Measurements from ENCODE around the gene CCDC43. TPM values are rescaled to one million over a fixed set of nuclear protein-coding genes. Genes with fewer than 3 reads are reported as not detected.

Gene CCDC43
- total and polyA plus RNA-seq, 9 of the 15 experiments (the other 6 are each of a cell fraction or from before 2014, with no cell fraction given): 11.7 to 42.3 (median 25.9) TPM

DNA sequence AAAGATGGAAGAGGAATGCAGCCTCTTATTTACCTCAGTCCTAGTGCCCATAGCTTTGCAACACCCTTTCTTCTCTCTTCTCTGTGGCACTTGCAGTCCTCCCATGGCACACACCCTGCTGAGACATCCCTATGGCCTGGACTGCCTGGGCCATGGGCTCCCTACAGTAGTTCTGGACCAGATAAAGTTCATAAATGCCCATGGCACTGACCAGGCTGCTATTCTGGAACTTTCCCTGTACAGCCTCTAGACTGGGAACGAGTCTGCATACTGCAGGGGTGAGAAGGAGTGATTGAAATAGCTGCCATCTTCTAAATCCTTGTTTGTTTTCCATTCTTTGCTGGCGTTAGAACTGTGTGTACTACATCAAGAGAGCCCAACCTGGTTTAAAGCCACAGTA lies 44.7 kb upstream of the CCDC43 start:
- ATAC-seq (no peak), DNase-seq (ENCODE audit: extremely low read depth in 1 of 4, low spot score in 3 of 4) (no peak), FAIRE-seq (no peak)
- BruUV-seq (replicated peaks): no TSS peak
- no peak overlapping the region for H2AFZ ChIP-seq (ENCODE audit: low read depth, low read length)
- POLR2A ChIA-PET: interaction anchor here (0.8 kb wide), 1 partner anchor 20 kb away, joined by 4 read pairs; no protein-coding TSS in a partner anchor
- peaks cover 61% of the 10 kb centered on the region; the same call in 2 of the 3 replicates for H3K36me3 ChIP-seq (ENCODE audit: control insufficient read depth, insufficient read depth, low read length)
- no peaks in the 10 kb centered on the region for H3K27me3 ChIP-seq (ENCODE audit: control insufficient read depth in 2 of 2, insufficient read depth in 2 of 2, low read length in 2 of 2)
- no peak overlapping the region for H3K4me3 ChIP-seq
- CTCF ChIA-PET (ENCODE audit: low intra/inter-chr PET ratio): interaction anchor here (1.2 kb wide), 1 partner anchor 131 kb away, joined by 5 read pairs; no protein-coding TSS in a partner anchor
- H3K27ac ChIP-seq (ENCODE audit: extremely low read depth, low read depth, low read length): no peak overlapping the region
- no peaks in the 10 kb centered on the region for H3K4me1 ChIP-seq (replicated peaks in 1 of 2; ENCODE audit: control insufficient read depth in 2 of 2, insufficient read depth in 2 of 2, low read length in 2 of 2)
- in situ Hi-C loops (cut with MboI): no loop called here
- intact Hi-C loops (cut with micrococcal nuclease): no loop called here
- no peaks in the 10 kb centered on the region for H3K9me3 ChIP-seq (replicated peaks; ENCODE audit: control insufficient read depth, insufficient read depth, low read depth, low read length)
- H3K4me2 ChIP-seq (ENCODE audit: insufficient read depth, low read length): no peak overlapping the region
- peaks cover 3% of the 10 kb centered on the region for H3K9me1 ChIP-seq (ENCODE audit: control insufficient read depth, insufficient read depth, low read length)
- H3K79me2 ChIP-seq (ENCODE audit: control insufficient read depth, insufficient read depth, low read length): no peaks in the 10 kb centered on the region
- H4K20me1 ChIP-seq (replicated peaks; ENCODE audit: control insufficient read depth, insufficient read depth, low read length): no peaks in the 10 kb centered on the region
- H3K9ac ChIP-seq (ENCODE audit: insufficient read depth in 1 of 2, low read depth in 2 of 2, low read length in 2 of 2): no peak overlapping the region
- WGBS (ENCODE audit: insufficient coverage, low coverage, missing lambda C conversion rate): 87% methylated on average over 2 of the region's 2 CpGs
- TF ChIP-seq, protein P1, sequence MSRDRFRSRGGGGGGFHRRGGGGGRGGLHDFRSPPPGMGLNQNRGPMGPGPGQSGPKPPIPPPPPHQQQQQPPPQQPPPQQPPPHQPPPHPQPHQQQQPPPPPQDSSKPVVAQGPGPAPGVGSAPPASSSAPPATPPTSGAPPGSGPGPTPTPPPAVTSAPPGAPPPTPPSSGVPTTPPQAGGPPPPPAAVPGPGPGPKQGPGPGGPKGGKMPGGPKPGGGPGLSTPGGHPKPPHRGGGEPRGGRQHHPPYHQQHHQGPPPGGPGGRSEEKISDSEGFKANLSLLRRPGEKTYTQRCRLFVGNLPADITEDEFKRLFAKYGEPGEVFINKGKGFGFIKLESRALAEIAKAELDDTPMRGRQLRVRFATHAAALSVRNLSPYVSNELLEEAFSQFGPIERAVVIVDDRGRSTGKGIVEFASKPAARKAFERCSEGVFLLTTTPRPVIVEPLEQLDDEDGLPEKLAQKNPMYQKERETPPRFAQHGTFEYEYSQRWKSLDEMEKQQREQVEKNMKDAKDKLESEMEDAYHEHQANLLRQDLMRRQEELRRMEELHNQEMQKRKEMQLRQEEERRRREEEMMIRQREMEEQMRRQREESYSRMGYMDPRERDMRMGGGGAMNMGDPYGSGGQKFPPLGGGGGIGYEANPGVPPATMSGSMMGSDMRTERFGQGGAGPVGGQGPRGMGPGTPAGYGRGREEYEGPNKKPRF (IDR thresholded peaks at IDR 0.05; ENCODE audit: low read depth, low read length): no peak
- TF ChIP-seq, protein P2, sequence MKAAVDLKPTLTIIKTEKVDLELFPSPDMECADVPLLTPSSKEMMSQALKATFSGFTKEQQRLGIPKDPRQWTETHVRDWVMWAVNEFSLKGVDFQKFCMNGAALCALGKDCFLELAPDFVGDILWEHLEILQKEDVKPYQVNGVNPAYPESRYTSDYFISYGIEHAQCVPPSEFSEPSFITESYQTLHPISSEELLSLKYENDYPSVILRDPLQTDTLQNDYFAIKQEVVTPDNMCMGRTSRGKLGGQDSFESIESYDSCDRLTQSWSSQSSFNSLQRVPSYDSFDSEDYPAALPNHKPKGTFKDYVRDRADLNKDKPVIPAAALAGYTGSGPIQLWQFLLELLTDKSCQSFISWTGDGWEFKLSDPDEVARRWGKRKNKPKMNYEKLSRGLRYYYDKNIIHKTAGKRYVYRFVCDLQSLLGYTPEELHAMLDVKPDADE (conservative IDR thresholded peaks at IDR 0.05; ENCODE audit: control insufficient read depth, low read depth, low read length): no peak
- TF ChIP-seq, protein P3, sequence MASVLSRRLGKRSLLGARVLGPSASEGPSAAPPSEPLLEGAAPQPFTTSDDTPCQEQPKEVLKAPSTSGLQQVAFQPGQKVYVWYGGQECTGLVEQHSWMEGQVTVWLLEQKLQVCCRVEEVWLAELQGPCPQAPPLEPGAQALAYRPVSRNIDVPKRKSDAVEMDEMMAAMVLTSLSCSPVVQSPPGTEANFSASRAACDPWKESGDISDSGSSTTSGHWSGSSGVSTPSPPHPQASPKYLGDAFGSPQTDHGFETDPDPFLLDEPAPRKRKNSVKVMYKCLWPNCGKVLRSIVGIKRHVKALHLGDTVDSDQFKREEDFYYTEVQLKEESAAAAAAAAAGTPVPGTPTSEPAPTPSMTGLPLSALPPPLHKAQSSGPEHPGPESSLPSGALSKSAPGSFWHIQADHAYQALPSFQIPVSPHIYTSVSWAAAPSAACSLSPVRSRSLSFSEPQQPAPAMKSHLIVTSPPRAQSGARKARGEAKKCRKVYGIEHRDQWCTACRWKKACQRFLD (CRISPR knock-in tag; IDR thresholded peaks at IDR 0.05): no peak
- no peak for TF ChIP-seq KLF13 (tag; IDR thresholded peaks at IDR 0.05; ENCODE audit: borderline replicate concordance, low read depth)
- TF ChIP-seq, protein P4, sequence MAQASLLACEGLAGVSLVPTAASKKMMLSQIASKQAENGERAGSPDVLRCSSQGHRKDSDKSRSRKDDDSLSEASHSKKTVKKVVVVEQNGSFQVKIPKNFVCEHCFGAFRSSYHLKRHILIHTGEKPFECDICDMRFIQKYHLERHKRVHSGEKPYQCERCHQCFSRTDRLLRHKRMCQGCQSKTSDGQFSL (CRISPR knock-in tag; IDR thresholded peaks at IDR 0.05): no peak
- TF ChIP-seq, protein P4 (tag; IDR thresholded peaks at IDR 0.05): no peak
- TF ChIP-seq, protein P5, sequence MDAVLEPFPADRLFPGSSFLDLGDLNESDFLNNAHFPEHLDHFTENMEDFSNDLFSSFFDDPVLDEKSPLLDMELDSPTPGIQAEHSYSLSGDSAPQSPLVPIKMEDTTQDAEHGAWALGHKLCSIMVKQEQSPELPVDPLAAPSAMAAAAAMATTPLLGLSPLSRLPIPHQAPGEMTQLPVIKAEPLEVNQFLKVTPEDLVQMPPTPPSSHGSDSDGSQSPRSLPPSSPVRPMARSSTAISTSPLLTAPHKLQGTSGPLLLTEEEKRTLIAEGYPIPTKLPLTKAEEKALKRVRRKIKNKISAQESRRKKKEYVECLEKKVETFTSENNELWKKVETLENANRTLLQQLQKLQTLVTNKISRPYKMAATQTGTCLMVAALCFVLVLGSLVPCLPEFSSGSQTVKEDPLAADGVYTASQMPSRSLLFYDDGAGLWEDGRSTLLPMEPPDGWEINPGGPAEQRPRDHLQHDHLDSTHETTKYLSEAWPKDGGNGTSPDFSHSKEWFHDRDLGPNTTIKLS (IDR thresholded peaks at IDR 0.05; ENCODE audit: borderline replicate concordance, low read depth): no peak
- no peak for TF ChIP-seq ZNF584 (CRISPR knock-in tag; IDR thresholded peaks at IDR 0.05; ENCODE audit: low read depth)
- no peak for TF ChIP-seq XRCC3 (IDR thresholded peaks at IDR 0.05)
- no peak for TF ChIP-seq MTA1 (IDR thresholded peaks at IDR 0.05; ENCODE audit: borderline replicate concordance)
- TF ChIP-seq SMARCA4 (IDR thresholded peaks at IDR 0.05): no peak
- TF ChIP-seq, protein P6, sequence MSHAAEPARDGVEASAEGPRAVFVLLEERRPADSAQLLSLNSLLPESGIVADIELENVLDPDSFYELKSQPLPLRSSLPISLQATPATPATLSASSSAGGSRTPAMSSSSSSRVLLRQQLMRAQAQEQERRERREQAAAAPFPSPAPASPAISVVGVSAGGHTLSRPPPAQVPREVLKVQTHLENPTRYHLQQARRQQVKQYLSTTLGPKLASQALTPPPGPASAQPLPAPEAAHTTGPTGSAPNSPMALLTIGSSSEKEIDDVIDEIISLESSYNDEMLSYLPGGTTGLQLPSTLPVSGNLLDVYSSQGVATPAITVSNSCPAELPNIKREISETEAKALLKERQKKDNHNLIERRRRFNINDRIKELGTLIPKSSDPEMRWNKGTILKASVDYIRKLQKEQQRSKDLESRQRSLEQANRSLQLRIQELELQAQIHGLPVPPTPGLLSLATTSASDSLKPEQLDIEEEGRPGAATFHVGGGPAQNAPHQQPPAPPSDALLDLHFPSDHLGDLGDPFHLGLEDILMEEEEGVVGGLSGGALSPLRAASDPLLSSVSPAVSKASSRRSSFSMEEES (CRISPR knock-in tag; IDR thresholded peaks at IDR 0.05): no peak
